IMR-90 (cell line): Measurements from ENCODE around the gene ANKRD24. TPM values are rescaled to one million over a fixed set of nuclear protein-coding genes. Genes with fewer than 3 reads are reported as not detected.

Source experiments
- ATAC-seq: fragments of 200-7000 bp; cut with Tn5 transposase; 2 replicates; pipeline ENCODE4 v1.9.1; 2020; ENCODE audit warnings: low read depth, mild to moderate bottlenecking, moderate library complexity
- BruUV-seq: library from RNA; stranded (reverse); fragments of 400-500 nt; replicated peaks from 2 replicates; lab custom pipeline; 2021; lab: Mats Ljungman, UMichigan
- CTCF ChIA-PET: fragments of 300-600 bp; formaldehyde crosslinking; extraction: SDS; loops from one replicate; lab custom pipeline; 2021; ENCODE audit warnings: antibody characterized with exemption; lab: Yijun Ruan, JAX
- POLR2A ChIA-PET: fragments of 300-600 bp; sonication (Branson Sonifier 250); formaldehyde crosslinking; loops from one replicate; lab custom pipeline; 2022; ENCODE audit warnings: antibody characterized with exemption; ENCODE audit not compliant: unreplicated experiment; lab: Charles Lee
- DNase-seq: peaks from one replicate; pipeline ENCODE4 v3.0.0; 2013
- H2AFZ ChIP-seq: replicated peaks from 2 replicates; pipeline ENCODE3; 2013; ENCODE audit warnings: low read length, mild to moderate bottlenecking; ENCODE audit not compliant: poor library complexity
- H2AK5ac ChIP-seq: 2 replicates; pipeline ENCODE4 v1.6.1; 2013; ENCODE audit warnings: low read depth, low read length, inconsistent platforms
- H2AK9ac ChIP-seq: replicated peaks from 2 replicates; pipeline ENCODE3; 2013; ENCODE audit warnings: mild to moderate bottlenecking, low read depth, low read length, moderate library complexity; ENCODE audit not compliant: poor library complexity
- H2BK120ac ChIP-seq: 2 replicates; pipeline ENCODE4 v1.6.1; 2013; ENCODE audit warnings: low read depth, low read length, inconsistent platforms
- H2BK15ac ChIP-seq: 3 replicates; pipeline ENCODE4 v1.6.1; 2013; ENCODE audit warnings: low read depth, low read length, inconsistent platforms
- H2BK20ac ChIP-seq: 2 replicates; pipeline ENCODE4 v1.6.1; 2013; ENCODE audit warnings: low read depth, mild to moderate bottlenecking, inconsistent platforms, low read length, moderate library complexity
- H2BK5ac ChIP-seq: 2 replicates; pipeline ENCODE4 v1.6.1; 2013; ENCODE audit warnings: mild to moderate bottlenecking, low read depth, low read length, inconsistent platforms; ENCODE audit not compliant: poor library complexity, severe bottlenecking
- H3K14ac ChIP-seq: replicated peaks from 2 replicates; pipeline ENCODE4 v1.6.1; 2013; ENCODE audit warnings: low read depth, low read length, inconsistent platforms
- H3K18ac ChIP-seq: 2 replicates; pipeline ENCODE4 v1.6.1; 2013; ENCODE audit warnings: low read depth, low read length, control low read depth
- H3K23ac ChIP-seq: 2 replicates; pipeline ENCODE4 v1.6.1; 2013; ENCODE audit warnings: low read depth, low read length, inconsistent platforms
- H3K27ac ChIP-seq: 2 replicates; pipeline ENCODE4 v1.5.1; 2013; ENCODE audit warnings: mild to moderate bottlenecking, control low read depth, low read length; ENCODE audit not compliant: insufficient read depth
- H3K27me3 ChIP-seq: 2 replicates; pipeline ENCODE4 v1.6.1; 2013; ENCODE audit warnings: low read length; ENCODE audit not compliant: control insufficient read depth, insufficient read depth
- H3K36me3 ChIP-seq: 2 replicates; pipeline ENCODE4 v1.6.1; 2013; ENCODE audit warnings: low read length, mixed read lengths; ENCODE audit not compliant: control insufficient read depth, insufficient read depth
- H3K4ac ChIP-seq: 2 replicates; pipeline ENCODE4 v1.6.1; 2013; ENCODE audit warnings: low read depth, low read length, inconsistent platforms
- H3K4me1 ChIP-seq: 2 replicates; pipeline ENCODE4 v1.6.1; 2013; ENCODE audit warnings: low read length, mixed read lengths; ENCODE audit not compliant: control insufficient read depth, insufficient read depth
- H3K4me2 ChIP-seq: 2 replicates; pipeline ENCODE4 v1.6.1; 2013; ENCODE audit warnings: low read depth, mild to moderate bottlenecking, control low read depth, low read length, moderate library complexity
- H3K4me3 ChIP-seq: 2 replicates; pipeline ENCODE4 v1.5.1; 2013; ENCODE audit warnings: low read depth, mild to moderate bottlenecking, control low read depth, low read length, moderate library complexity; ENCODE audit not compliant: insufficient read depth
- H3K56ac ChIP-seq: 2 replicates; pipeline ENCODE4 v1.6.1; 2013; ENCODE audit warnings: low read length, inconsistent platforms; ENCODE audit not compliant: insufficient read depth; ENCODE audit errors: extremely low read depth
- H3K79me1 ChIP-seq, 2 experiments: 2 replicates each; pipeline ENCODE4 v1.6.1; 2013; ENCODE audit warnings: low read length in 2 of 2, inconsistent platforms in 1 of 2, low read depth in 1 of 2
- H3K9ac ChIP-seq: 2 replicates; pipeline ENCODE4 v1.6.1; 2013; ENCODE audit warnings: low read depth, low read length, control low read depth
- H3K9me1 ChIP-seq: 2 replicates; pipeline ENCODE4 v1.6.1; 2013; ENCODE audit warnings: low read length, inconsistent platforms; ENCODE audit not compliant: insufficient read depth
- H3K9me3 ChIP-seq: 2 replicates; pipeline ENCODE4 v1.6.1; 2013; ENCODE audit warnings: low read length; ENCODE audit not compliant: control insufficient read depth, insufficient read depth
- H4K20me1 ChIP-seq: 2 replicates; pipeline ENCODE4 v1.6.1; 2013; ENCODE audit warnings: low read length, inconsistent platforms; ENCODE audit not compliant: insufficient read depth
- H4K5ac ChIP-seq: 2 replicates; pipeline ENCODE4 v1.6.1; 2013; ENCODE audit warnings: mild to moderate bottlenecking, low read depth, low read length, control low read depth
- H4K8ac ChIP-seq, 2 experiments: 2 replicates each; pipeline ENCODE4 v1.6.1; 2013; ENCODE audit warnings: low read depth in 2 of 2, low read length in 2 of 2, control low read depth in 1 of 2, inconsistent platforms in 1 of 2
- H4K91ac ChIP-seq: 2 replicates; pipeline ENCODE4 v1.6.1; 2013; ENCODE audit warnings: low read depth, low read length, inconsistent platforms; ENCODE audit not compliant: insufficient read depth
- BHLHE40 ChIP-seq: fragments of 150-350 bp; IDR thresholded peaks from 2 replicates; pipeline ENCODE4 v1.6.1; 2016; ENCODE audit warnings: mild to moderate bottlenecking, low read depth, low read length
- CHD1 ChIP-seq: IDR thresholded peaks from 2 replicates; pipeline ENCODE4 v1.6.1; 2012; ENCODE audit warnings: low read depth, low read length, improper control_type of control experiment
- ELK1 ChIP-seq: fragments of 150-350 bp; IDR thresholded peaks from 2 replicates; pipeline ENCODE4 v1.6.1; 2016; ENCODE audit warnings: low read depth, mild to moderate bottlenecking, low read length, moderate library complexity, borderline replicate concordance
- MAFK ChIP-seq: IDR thresholded peaks from 2 replicates; pipeline ENCODE4 v1.6.1; 2012; ENCODE audit warnings: low read depth, low read length, improper control_type of control experiment
- MXI1 ChIP-seq: IDR thresholded peaks from 2 replicates; pipeline ENCODE4 v1.6.1; 2012; ENCODE audit warnings: low read depth, mild to moderate bottlenecking, low read length, moderate library complexity, borderline replicate concordance
- POLR2A ChIP-seq: IDR thresholded peaks from 2 replicates; pipeline ENCODE4 v1.6.1; 2012; ENCODE audit warnings: mild to moderate bottlenecking, low read depth, low read length
- WGBS, 2 experiments: methylation state at CpG; one replicate each; pipeline versions ENCODE4 v1.1.5 to v1.1.7; 2013; ENCODE audit warnings: missing lambda C conversion rate in 2 of 2; ENCODE audit not compliant: insufficient read length in 1 of 2; ENCODE audit errors: extremely low coverage in 2 of 2; 5-methylcytosine and 5-hydroxymethylcytosine counted together
- dilution Hi-C: fragments of 300-500 bp; cut with HindIII; formaldehyde crosslinking; loops from one replicate; pipeline ENCODE4 v1.14.3; 2018; ENCODE audit warnings: low sequenced_read_pairs; ENCODE audit not compliant: unreplicated experiment
- in situ Hi-C: fragments of 300-500 bp; cut with MboI; formaldehyde crosslinking; loops from 3 replicates; pipeline ENCODE4 v1.14.3; 2019; ENCODE audit warnings: low sequenced_read_pairs, inconsistent platforms, mixed read lengths
- intact Hi-C: fragments of 100-400 bp; cut with micrococcal nuclease; formaldehyde crosslinking; loops from 2 replicates; pipeline ENCODE4 v1.10.0; 2022
- polyA plus RNA-seq, 3 experiments: library from polyadenylated mRNA; depleted of rRNA; stranded (reverse); fragments of >200 nt; gene quantifications; 2 replicates each; pipeline ENCODE4 v1.2.3, GENCODE V29; 2012; ENCODE audit warnings: low replicate concordance in 1 of 3
- total RNA-seq: library from RNA; depleted of rRNA; stranded (reverse); fragments of >200 nt; gene quantifications from 2 replicates; pipeline ENCODE4 v1.2.3, GENCODE V29; 2012

ANKRD24 gene
- total and polyA plus RNA-seq, 2 of the 4 experiments (the other 2 are of a cell fraction) = 0.18 to 0.21 TPM

GRCh38 chr19:4196009-4196408 lies 13.5 kb downstream of the ANKRD24 start:
- Histone ChIP-seq H3K4me1 (no peaks in the 10 kb centered on the region), H2BK5ac (no peak overlapping the region), H2AFZ (no peak overlapping the region), H3K4me2 (no peak overlapping the region), H2AK5ac (no peak overlapping the region), H3K9ac (no peak overlapping the region), H3K9me1 (no peaks in the 10 kb centered on the region), H3K4ac (no peak overlapping the region), H3K4me3 (no peak overlapping the region), H3K18ac (no peak overlapping the region), H4K20me1 (no peaks in the 10 kb centered on the region; the same call in 1 of the 2 replicates), H3K23ac (no peak overlapping the region), H2BK120ac (no peak overlapping the region), H4K5ac (no peak overlapping the region), H2BK15ac (no peak overlapping the region), H3K27ac (no peak overlapping the region), H3K36me3 (no peaks in the 10 kb centered on the region), H3K27me3 (peaks cover 53% of the 10 kb centered on the region), H4K8ac (no peak overlapping the region), H3K9me3 (no peaks in the 10 kb centered on the region), H3K14ac (no peak overlapping the region), H2AK9ac (no peak overlapping the region), H3K56ac (no peak overlapping the region), H2BK20ac (no peak overlapping the region), H3K79me1 (no peaks in the 10 kb centered on the region), H4K91ac (no peak overlapping the region)
- dilution Hi-C loops (no loop called here), intact Hi-C loops (no loop called here), in situ Hi-C loops (no loop called here)
- ChIA-PET POLR2A (no interaction called here), CTCF (no interaction called here)
- no peak for TF ChIP-seq ELK1
- no peak for TF ChIP-seq BHLHE40
- TF ChIP-seq POLR2A = no peak
- TF ChIP-seq CHD1 = no peak
- TF ChIP-seq MXI1 = no peak
- TF ChIP-seq MAFK = no peak
- ATAC-seq = no peak
- BruUV-seq = no TSS peak
- WGBS, 2 experiments = no CpG with 5 or more reads among the region's 8 CpGs
- no peak for DNase-seq
